Panc1 (cell line): ENCODE results near the gene ZDHHC14. TPM values are rescaled to one million over a fixed set of nuclear protein-coding genes. Genes with fewer than 3 reads are reported as not detected.
"Not testable (repeated sequence)": the region's sequence is repeated elsewhere in the genome, so short reads cannot be mapped to it uniquely, and the experiment has no call there.

Source experiments
- ATAC-seq: fragments of 200-7000 bp; cut with Tn5 transposase; 2 replicates; pipeline ENCODE4 v1.9.1; 2020; ENCODE audit warnings: mild to moderate bottlenecking, moderate library complexity
- BruUV-seq: library from RNA; stranded (reverse); fragments of 400-500 nt; replicated peaks from 2 replicates; lab custom pipeline; 2021; lab: Mats Ljungman, UMichigan
- CTCF ChIA-PET: fragments of 300-600 bp; sonication (Branson Sonifier 250); formaldehyde crosslinking; loops from one replicate; lab custom pipeline; 2022; ENCODE audit warnings: antibody characterized with exemption; lab: Charles Lee
- POLR2A ChIA-PET: fragments of 300-600 bp; sonication (Branson Sonifier 250); formaldehyde crosslinking; loops from one replicate; lab custom pipeline; 2022; ENCODE audit warnings: antibody characterized with exemption; lab: Charles Lee
- DNase-seq: peaks from one replicate; pipeline ENCODE4 v3.0.0-alpha.2; 2010; ENCODE audit warnings: low read depth, low spot score
- H3K27ac ChIP-seq: 2 replicates; pipeline ENCODE4 v1.5.1; 2011; ENCODE audit warnings: mild to moderate bottlenecking, low read length, inconsistent platforms
- H3K27me3 ChIP-seq: fragments of 200-500 bp; sonication (Bioruptor generic); 2 replicates; pipeline ENCODE4 v1.6.0; 2014; ENCODE audit warnings: low read length, inconsistent platforms; ENCODE audit not compliant: control insufficient read depth, insufficient read depth
- H3K36me3 ChIP-seq: fragments of 200-500 bp; sonication (Bioruptor generic); 2 replicates; pipeline ENCODE4 v1.5.1; 2014; ENCODE audit warnings: inconsistent platforms, mild to moderate bottlenecking, low read length, moderate library complexity; ENCODE audit not compliant: control insufficient read depth, insufficient read depth
- H3K4me1 ChIP-seq: 2 replicates; pipeline ENCODE4 v1.5.1; 2011; ENCODE audit warnings: inconsistent platforms, mild to moderate bottlenecking, low read length, moderate library complexity; ENCODE audit not compliant: control insufficient read depth, insufficient read depth
- H3K4me3 ChIP-seq, 2 experiments: 2 replicates each; pipeline ENCODE4 v1.5.1; 2011 to 2012; ENCODE audit warnings: low read depth in 2 of 2, low read length in 2 of 2, mild to moderate bottlenecking in 2 of 2, inconsistent platforms in 1 of 2, moderate library complexity in 1 of 2
- H3K9me3 ChIP-seq: fragments of 200-500 bp; sonication (Bioruptor generic); 2 replicates; pipeline ENCODE4 v1.5.1; 2014; ENCODE audit warnings: low read depth, mild to moderate bottlenecking, inconsistent platforms, low read length, moderate library complexity; ENCODE audit not compliant: control insufficient read depth, insufficient read depth
- CTCF ChIP-seq: fragments of 450-650 bp; IDR thresholded peaks from 2 replicates; pipeline ENCODE4 v1.5.1; 2017; ENCODE audit warnings: mild to moderate bottlenecking
- POLR2AphosphoS5 ChIP-seq: IDR thresholded peaks from 2 replicates; pipeline ENCODE4 v1.6.1; 2012; ENCODE audit warnings: mild to moderate bottlenecking, low read depth, low read length, moderate library complexity
- REST ChIP-seq, 2 experiments: IDR thresholded peaks; 2 replicates each; pipeline ENCODE4 v1.6.1; 2011 to 2012; ENCODE audit warnings: low read depth in 2 of 2, control low read depth in 1 of 2, low read length in 1 of 2, mild to moderate bottlenecking in 1 of 2, moderate library complexity in 1 of 2; ENCODE audit not compliant: insufficient read depth in 1 of 2
- SIN3A ChIP-seq: IDR thresholded peaks from 2 replicates; pipeline ENCODE4 v1.6.1; 2012; ENCODE audit warnings: low read depth, mild to moderate bottlenecking, low read length, moderate library complexity, borderline replicate concordance; ENCODE audit not compliant: insufficient read depth
- TCF7L2 ChIP-seq: IDR thresholded peaks from 2 replicates; pipeline ENCODE4 v1.6.1; 2011; ENCODE audit warnings: mild to moderate bottlenecking, low read depth, low read length, inconsistent platforms
- in situ Hi-C: cut with HindIII; loops from 2 replicates; pipeline ENCODE4 v1.10.0; 2016; ENCODE audit warnings: low sequenced_read_pairs, low pct_unique_long_range_greater_than_20kb
- intact Hi-C: fragments of 100-400 bp; cut with micrococcal nuclease; formaldehyde crosslinking; loops from one replicate; pipeline ENCODE4 v1.10.0; 2022; ENCODE audit not compliant: unreplicated experiment
- total RNA-seq: library from RNA; stranded (reverse); gene quantifications from one replicate; pipeline ENCODE4 v1.2.1, GENCODE V29; 2021; ENCODE audit not compliant: unreplicated experiment

The ZDHHC14 gene
- total RNA-seq, 1 experiment from 2014 or later, result 19.9 TPM

DNA sequence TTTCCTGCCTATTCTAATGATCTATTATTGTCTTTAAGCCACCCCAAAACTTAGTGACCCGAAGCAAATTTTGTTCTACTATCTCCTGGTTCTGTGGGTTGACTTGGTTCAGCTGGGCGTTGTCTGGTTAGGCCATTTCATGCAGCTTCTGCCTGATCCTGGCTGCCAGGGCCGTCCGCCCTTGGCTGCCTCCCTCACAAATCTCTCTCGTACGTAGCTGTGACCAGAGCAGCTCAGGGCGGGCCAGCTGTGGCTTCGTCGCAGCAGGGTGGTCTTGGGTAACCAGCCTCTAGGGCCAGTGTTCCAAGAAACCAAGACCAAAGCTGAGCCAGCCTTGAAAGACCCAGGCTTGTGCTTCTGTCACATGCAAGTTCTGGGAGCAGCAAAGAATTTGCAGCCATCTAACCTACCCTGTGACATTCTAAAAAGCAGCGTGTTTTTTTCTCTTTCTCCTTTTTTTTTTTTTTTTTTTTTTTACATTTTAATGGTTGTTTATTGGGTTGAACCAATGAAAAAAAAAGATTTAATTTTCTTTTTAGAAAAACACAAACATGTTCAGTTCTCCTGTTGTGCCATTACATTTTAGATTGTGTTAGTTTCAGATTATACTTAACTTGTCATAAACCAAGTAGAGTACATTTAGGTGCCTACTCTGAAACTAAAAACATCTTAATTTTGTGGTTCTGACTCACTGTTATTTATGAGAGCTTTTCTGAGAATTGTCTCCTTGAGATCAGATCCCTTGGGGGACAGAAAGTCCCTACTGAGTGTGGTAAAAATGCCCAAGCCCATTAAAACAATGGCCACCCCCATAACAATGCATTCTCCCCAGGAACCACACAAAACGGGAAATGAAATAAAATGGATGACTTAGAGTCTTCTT lies 83.9 kb downstream of the ZDHHC14 start:
- ATAC-seq (no peak), DNase-seq (no peak)
- Histone ChIP-seq H3K4me1 (peaks cover 10% of the 10 kb centered on the region), H3K4me3 (no peak overlapping the region), H3K9me3 (no peaks in the 10 kb centered on the region), H3K36me3 (no peaks in the 10 kb centered on the region), H3K27me3 (no peaks in the 10 kb centered on the region), H3K27ac (no peak overlapping the region)
- intact Hi-C loops, result no loop called here
- in situ Hi-C loops, result no loop called here
- ChIA-PET CTCF (no interaction called here), POLR2A (interaction anchor here (0.5 kb wide), 1 partner anchor 17 kb away, joined by 5 read pairs; no protein-coding TSS in a partner anchor)
- TF ChIP-seq TCF7L2 (no peak), SIN3A (no peak), REST (IDR thresholded peaks at IDR 0.05; ENCODE audit: insufficient read depth in 1 of 2, low read depth in 2 of 2, low read length in 1 of 2) (no peak), CTCF (no peak), POLR2AphosphoS5 (no peak)
- BruUV-seq, result no TSS peak

GRCh38 chr6:157466342-157466648 lies 85.3 kb downstream of the ZDHHC14 start:
- peaks cover 3% of the 10 kb centered on the region for H3K4me1 ChIP-seq
- CTCF ChIA-PET, result no interaction called here
- no peak for TF ChIP-seq REST (IDR thresholded peaks at IDR 0.05; ENCODE audit: insufficient read depth in 1 of 2, low read depth in 2 of 2, low read length in 1 of 2)
- no peak for TF ChIP-seq CTCF
- no peak for TF ChIP-seq TCF7L2
- no peak for TF ChIP-seq POLR2AphosphoS5
- TF ChIP-seq SIN3A, result no peak
- DNase-seq (no peak), ATAC-seq (no peak)
- no peaks in the 10 kb centered on the region for H3K36me3 ChIP-seq
- POLR2A ChIA-PET, result no interaction called here
- H3K9me3 ChIP-seq, result no peaks in the 10 kb centered on the region
- in situ Hi-C loops, result no loop called here
- no peak overlapping the region for H3K4me3 ChIP-seq
- H3K27ac ChIP-seq, result no peak overlapping the region
- BruUV-seq, result no TSS peak
- no peaks in the 10 kb centered on the region for H3K27me3 ChIP-seq
- intact Hi-C loops, result no loop called here

DNA sequence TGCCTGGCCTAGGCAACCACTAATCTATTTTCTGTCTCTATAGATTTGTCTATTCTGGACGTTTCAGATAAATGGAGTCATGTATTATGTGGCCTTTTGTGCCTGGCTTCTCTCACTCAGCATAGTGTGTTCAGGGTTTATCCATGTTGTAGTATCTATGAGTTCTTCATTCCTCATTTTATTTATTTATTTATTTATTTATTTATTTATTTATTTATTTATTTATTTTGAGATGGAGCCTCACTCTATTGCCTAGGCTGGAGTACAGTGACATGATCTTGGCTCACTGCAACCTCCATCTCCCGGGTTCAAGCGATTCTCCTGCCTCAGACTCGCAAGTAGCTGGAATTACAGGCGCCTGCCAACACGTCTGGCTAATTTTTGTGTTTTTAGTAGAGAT lies 86.3 kb downstream of the ZDHHC14 start:
- H3K4me1 ChIP-seq, DNase-seq, CTCF ChIA-PET, H3K9me3 ChIP-seq, intact Hi-C loops, H3K4me3 ChIP-seq, H3K36me3 ChIP-seq, POLR2A ChIA-PET, H3K27ac ChIP-seq, H3K27me3 ChIP-seq, ATAC-seq, in situ Hi-C loops, BruUV-seq: not testable (repeated sequence)
